A673 (cell line): ENCODE measurements around the gene AGBL4. TPM values are rescaled to one million over a fixed set of nuclear protein-coding genes. Genes with fewer than 3 reads are reported as not detected.

Experiments
- BruUV-seq: library from RNA; stranded (reverse); fragments of 400-500 nt; replicated peaks from 2 replicates; lab custom pipeline; 2021; lab: Mats Ljungman, UMichigan
- CTCF ChIA-PET: fragments of 300-600 bp; sonication (Branson Sonifier 250); formaldehyde crosslinking; loops from one replicate; lab custom pipeline; 2022; ENCODE audit warnings: antibody characterized with exemption; lab: Charles Lee
- POLR2A ChIA-PET: fragments of 300-600 bp; sonication (Branson Sonifier 250); formaldehyde crosslinking; loops from one replicate; lab custom pipeline; 2022; ENCODE audit warnings: antibody characterized with exemption; ENCODE audit not compliant: low non-redundant PET; lab: Charles Lee
- DNase-seq: peaks from one replicate; pipeline ENCODE4 v3.0.0-alpha.2; 2015; ENCODE audit warnings: low spot score
- H3K27ac ChIP-seq: fragments of 200-600 bp; sonication (generic); 2 replicates; pipeline ENCODE4 v1.5.1; 2016; ENCODE audit warnings: mixed run types, low read depth, mild to moderate bottlenecking, mixed read lengths, antibody characterized with exemption, low read length; ENCODE audit not compliant: poor library complexity, severe bottlenecking
- H3K27me3 ChIP-seq: fragments of 200-600 bp; sonication (generic); replicated peaks from 2 replicates; pipeline ENCODE4 v1.6.1; 2017; ENCODE audit warnings: mixed run types, low read depth, mild to moderate bottlenecking, mixed read lengths, antibody characterized with exemption, low read length; ENCODE audit not compliant: insufficient read depth, poor library complexity
- H3K36me3 ChIP-seq: fragments of 200-600 bp; sonication (generic); 2 replicates; pipeline ENCODE4 v1.6.1; 2016; ENCODE audit warnings: mixed run types, mild to moderate bottlenecking, mixed read lengths, antibody characterized with exemption, low read length; ENCODE audit not compliant: insufficient read depth, poor library complexity, severe bottlenecking
- H3K4me1 ChIP-seq: fragments of 200-600 bp; sonication (generic); 2 replicates; pipeline ENCODE4 v1.6.1; 2017; ENCODE audit warnings: mixed run types, mild to moderate bottlenecking, mixed read lengths, antibody characterized with exemption, low read length; ENCODE audit not compliant: insufficient read depth, poor library complexity, severe bottlenecking
- H3K4me3 ChIP-seq: fragments of 200-600 bp; sonication (generic); 2 replicates; pipeline ENCODE4 v1.5.1; 2016; ENCODE audit warnings: low read depth, mixed run types, mild to moderate bottlenecking, mixed read lengths, low read length; ENCODE audit not compliant: poor library complexity, severe bottlenecking
- H3K9me3 ChIP-seq: fragments of 200-600 bp; sonication (generic); 2 replicates; pipeline ENCODE4 v1.6.1; 2016; ENCODE audit warnings: mixed run types, low read depth, mild to moderate bottlenecking, mixed read lengths, antibody characterized with exemption, low read length; ENCODE audit not compliant: poor library complexity, severe bottlenecking
- CTCF ChIP-seq: fragments of 300-800, 200-600 bp; sonication (generic); conservative IDR thresholded peaks from 2 replicates; pipeline ENCODE4 v1.5.1; 2017; ENCODE audit warnings: low read depth, mild to moderate bottlenecking, antibody characterized with exemption, low read length, moderate library complexity, mixed read lengths
- EZH2 ChIP-seq: fragments of 200-600 bp; sonication (generic); IDR thresholded peaks from 2 replicates; pipeline ENCODE4 v1.6.1; 2017; ENCODE audit warnings: borderline replicate concordance, low read depth, mild to moderate bottlenecking, mixed read lengths, antibody characterized with exemption, low read length; ENCODE audit not compliant: poor library complexity, severe bottlenecking
- intact Hi-C: fragments of 100-400 bp; cut with micrococcal nuclease; formaldehyde crosslinking; loops from one replicate; pipeline ENCODE4 v1.10.0; 2022; ENCODE audit not compliant: unreplicated experiment
- total RNA-seq: library from RNA; stranded (reverse); gene quantifications from 2 replicates; pipeline ENCODE4 v1.2.3, GENCODE V29; 2021

AGBL4 gene
- total RNA-seq, 1 experiment from 2014 or later = 0.32 TPM

DNA sequence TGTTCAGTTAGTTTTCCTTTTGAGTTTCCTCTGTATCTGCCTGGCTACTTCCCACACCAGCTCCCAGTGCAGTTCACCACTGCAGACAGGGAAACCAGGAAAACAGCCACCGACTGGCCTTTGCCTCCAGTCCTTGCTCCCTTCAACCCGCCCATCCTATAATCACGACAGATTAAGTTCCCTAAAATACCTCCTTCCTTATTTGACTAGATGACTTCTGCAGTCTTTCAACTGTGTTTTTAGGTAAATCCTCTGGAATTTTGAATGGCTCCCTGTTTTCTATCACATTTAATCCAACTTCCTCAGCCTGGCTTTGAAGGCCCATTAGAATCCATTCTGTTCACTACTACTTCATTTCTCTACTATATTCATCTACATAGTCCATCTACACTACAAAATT, 1284.7 kb downstream of the AGBL4 start:
- Histone ChIP-seq H3K27ac (no peak overlapping the region), H3K27me3 (no peaks in the 10 kb centered on the region), H3K4me3 (no peak overlapping the region), H3K9me3 (no peaks in the 10 kb centered on the region), H3K36me3 (peaks cover 3% of the 10 kb centered on the region), H3K4me1 (no peaks in the 10 kb centered on the region)
- no TSS peak for BruUV-seq
- no peak for DNase-seq
- intact Hi-C loops = no loop called here
- no peak for TF ChIP-seq CTCF
- ChIA-PET CTCF (no interaction called here), POLR2A (no interaction called here)

- H3K4me1 ChIP-seq = no peaks in the 10 kb centered on the region
- CTCF ChIA-PET = no interaction called here
- no peak for DNase-seq
- no TSS peak for BruUV-seq
- no peak overlapping the region for H3K4me3 ChIP-seq
- peaks cover 3% of the 10 kb centered on the region for H3K36me3 ChIP-seq
- TF ChIP-seq EZH2 (no peak), CTCF (no peak)
- H3K27ac ChIP-seq = no peak overlapping the region
- no peaks in the 10 kb centered on the region for H3K27me3 ChIP-seq
- intact Hi-C loops = no loop called here
- POLR2A ChIA-PET = no interaction called here
- no peaks in the 10 kb centered on the region for H3K9me3 ChIP-seq
Measured at GRCh38 chr1:48738356-48738755, 1285.4 kb downstream of the AGBL4 start.

DNA sequence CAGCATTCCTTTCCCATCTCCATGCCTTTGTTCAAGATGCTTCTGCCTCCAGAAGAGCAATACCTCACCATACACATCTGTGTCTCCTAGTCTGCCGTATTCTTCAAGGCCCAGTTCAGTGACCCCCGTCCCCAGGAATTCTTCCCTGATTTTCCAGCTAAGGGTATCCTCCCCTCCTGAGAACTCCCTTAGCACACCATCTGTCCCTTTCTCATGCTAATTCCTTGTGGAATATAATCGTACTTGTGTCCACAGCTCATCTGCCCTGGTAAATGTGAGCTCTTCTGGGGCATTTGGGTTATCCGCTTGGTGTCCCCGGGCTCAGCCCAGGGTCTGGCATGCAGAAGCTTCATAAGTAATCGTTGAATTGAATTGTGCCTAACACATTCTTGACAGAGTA, 1288.0 kb downstream of the AGBL4 start:
- no peaks in the 10 kb centered on the region for H3K27me3 ChIP-seq
- no peak for DNase-seq
- H3K27ac ChIP-seq = no peak overlapping the region
- no TSS peak for BruUV-seq
- ChIA-PET CTCF (no interaction called here), POLR2A (no interaction called here)
- H3K9me3 ChIP-seq = no peaks in the 10 kb centered on the region
- TF ChIP-seq CTCF (no peak), EZH2 (no peak)
- H3K36me3 ChIP-seq = peaks cover 3% of the 10 kb centered on the region
- no peak overlapping the region for H3K4me3 ChIP-seq
- no peaks in the 10 kb centered on the region for H3K4me1 ChIP-seq
- intact Hi-C loops = no loop called here
